GM12865 (cell line): ENCODE results near the gene CYCS.

ENCODE experiments used
- DNase-seq: peaks from one replicate; pipeline ENCODE4 v3.0.0; 2010; ENCODE audit warnings: low read depth
- H3K4me3 ChIP-seq: 2 replicates; pipeline ENCODE4 v1.5.1; 2011; ENCODE audit warnings: mild to moderate bottlenecking, low read depth, low read length, control low read depth
- TF ChIP-seq, protein P1 (sequence below): IDR thresholded peaks from 2 replicates; pipeline ENCODE4 v1.5.1; 2011; ENCODE audit warnings: low read length, control low read depth, low read depth, inconsistent platforms; ENCODE audit not compliant: insufficient read depth; ENCODE audit errors: missing control alignments

CYCS gene

DNA sequence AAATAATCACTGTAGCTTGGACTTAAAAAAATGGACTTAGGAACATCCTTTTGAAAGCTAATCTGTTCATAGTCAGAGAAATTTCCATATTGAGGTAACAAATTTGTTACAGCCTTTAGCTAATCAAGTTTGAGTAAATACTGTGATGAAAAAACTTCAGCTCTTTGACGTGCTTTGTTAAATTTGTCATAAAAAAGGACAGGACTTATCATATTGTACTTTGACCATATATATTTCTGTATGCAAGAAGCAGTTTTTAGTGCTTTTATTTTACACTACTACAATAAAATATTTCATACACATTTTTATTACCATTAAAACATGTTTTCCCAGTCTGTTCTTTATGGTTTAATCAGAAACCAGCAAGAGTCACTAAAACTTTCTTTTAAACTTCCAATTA is 14.5 kb upstream of the CYCS start:
- TF ChIP-seq, protein P1, sequence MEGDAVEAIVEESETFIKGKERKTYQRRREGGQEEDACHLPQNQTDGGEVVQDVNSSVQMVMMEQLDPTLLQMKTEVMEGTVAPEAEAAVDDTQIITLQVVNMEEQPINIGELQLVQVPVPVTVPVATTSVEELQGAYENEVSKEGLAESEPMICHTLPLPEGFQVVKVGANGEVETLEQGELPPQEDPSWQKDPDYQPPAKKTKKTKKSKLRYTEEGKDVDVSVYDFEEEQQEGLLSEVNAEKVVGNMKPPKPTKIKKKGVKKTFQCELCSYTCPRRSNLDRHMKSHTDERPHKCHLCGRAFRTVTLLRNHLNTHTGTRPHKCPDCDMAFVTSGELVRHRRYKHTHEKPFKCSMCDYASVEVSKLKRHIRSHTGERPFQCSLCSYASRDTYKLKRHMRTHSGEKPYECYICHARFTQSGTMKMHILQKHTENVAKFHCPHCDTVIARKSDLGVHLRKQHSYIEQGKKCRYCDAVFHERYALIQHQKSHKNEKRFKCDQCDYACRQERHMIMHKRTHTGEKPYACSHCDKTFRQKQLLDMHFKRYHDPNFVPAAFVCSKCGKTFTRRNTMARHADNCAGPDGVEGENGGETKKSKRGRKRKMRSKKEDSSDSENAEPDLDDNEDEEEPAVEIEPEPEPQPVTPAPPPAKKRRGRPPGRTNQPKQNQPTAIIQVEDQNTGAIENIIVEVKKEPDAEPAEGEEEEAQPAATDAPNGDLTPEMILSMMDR: no peak
- no peak for DNase-seq
- no peak overlapping the region for H3K4me3 ChIP-seq

DNA sequence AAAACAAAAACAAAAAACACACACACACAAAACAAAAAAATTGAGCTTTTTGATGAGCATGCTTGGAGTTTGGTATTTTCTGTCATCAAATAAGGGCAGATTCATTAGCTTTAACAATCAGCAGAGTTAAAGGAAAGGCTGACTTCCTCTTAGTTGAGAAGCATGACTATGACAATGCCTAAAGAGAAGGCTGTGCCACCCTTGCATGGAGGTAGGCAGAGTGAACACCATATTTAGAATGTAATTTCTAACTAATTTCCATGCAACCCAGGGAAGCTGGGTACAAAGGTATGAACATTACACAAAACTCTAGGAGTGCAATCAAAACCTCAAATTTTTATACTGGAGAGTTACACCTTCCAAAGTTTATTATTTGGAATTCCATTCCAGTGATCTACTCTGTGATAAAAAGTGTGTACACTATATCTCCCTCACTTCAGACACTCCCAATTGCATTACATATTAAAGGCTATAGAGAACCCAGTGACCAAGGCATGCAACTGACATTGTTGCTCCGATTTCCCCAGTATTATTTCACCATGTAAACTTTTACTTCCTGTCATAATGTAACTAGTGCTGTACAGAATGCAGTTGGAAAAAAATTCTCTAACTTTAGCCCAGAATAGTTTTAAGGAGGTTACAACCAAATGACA is 9.4 kb upstream of the CYCS start:
- TF ChIP-seq, protein P1: no peak
- DNase-seq: no peak
- no peak overlapping the region for H3K4me3 ChIP-seq

DNA sequence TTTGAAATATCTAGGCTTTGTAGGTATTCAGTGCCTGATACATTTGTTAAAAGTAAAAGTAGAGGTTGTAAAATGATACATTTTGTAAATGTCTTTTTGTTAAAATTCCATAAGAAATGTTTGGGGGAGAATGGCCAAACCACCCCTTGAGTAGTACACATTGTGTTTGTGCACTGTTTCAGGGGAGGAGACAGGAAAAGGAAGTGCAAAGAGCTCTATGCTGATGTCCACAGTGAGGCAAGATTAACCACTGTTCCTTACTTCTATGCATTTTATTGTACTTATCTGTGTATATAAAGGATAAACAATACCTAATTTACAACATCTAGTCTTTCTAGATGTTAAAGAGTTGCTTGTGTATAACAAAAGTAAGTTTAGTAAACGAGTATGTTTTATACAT is 7.4 kb upstream of the CYCS start:
- H3K4me3 ChIP-seq: no peak overlapping the region
- DNase-seq: no peak
- TF ChIP-seq, protein P1: no peak

DNA sequence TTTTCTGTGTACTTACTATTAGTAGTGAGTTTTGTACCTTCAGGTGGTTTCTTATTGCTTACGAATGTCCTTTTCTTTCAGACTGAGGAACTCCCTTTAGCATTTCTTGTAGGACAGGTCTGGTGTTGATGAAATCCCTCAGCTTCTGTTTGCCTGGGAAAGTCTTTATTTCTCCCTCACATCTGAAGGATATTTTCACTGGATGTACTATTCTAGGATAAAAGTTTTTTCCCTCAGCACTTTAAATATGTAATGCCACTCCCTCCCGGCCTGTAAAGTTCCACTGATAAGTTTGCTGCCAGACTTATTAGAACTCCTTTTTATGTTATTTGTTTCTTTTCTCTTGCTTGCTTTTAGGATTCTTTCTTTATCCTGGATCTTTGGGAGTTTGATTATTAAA is 1.7 kb upstream of the CYCS start:
- no peak for DNase-seq

DNA sequence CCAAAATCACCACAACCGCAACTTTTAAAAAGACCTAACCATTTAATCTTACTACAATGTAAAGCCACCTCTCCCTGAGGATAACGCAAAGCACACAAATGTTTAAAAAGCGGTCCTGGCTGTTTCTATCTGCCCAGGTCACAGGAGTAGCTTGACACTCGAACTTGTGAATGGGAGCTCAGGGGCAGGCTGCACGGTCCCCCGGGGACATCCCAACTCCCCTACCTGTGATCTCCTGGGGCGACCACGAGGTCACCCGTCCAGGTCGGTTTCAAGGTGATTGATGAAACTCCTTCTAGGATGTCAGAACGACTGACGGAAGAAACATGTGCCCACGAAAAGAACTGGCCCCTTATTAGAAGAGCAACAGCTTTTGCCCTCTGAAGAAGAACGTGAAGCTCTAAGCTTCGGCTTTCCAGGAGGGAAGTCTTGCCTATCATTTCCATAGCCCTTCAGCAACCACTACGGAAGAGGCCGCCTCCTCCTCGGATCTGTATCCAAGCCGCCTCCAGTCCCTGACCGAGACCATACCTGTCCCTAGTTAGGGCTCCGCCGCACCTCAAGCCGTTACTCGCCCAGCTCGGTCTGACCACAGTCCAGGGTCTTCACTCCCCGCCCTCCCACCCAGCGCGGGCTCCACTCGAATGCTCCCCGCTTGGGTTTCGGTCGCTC is 459 bp downstream of the CYCS start:
- DNase-seq: peak; percentile 37
- H3K4me3 ChIP-seq: peak overlapping the region; percentile 92
- TF ChIP-seq, protein P1: no peak

More for the DNA sequence above, 1.7 kb upstream of the CYCS start:
- no peak overlapping the region for H3K4me3 ChIP-seq
- TF ChIP-seq, protein P1: no peak

DNA sequence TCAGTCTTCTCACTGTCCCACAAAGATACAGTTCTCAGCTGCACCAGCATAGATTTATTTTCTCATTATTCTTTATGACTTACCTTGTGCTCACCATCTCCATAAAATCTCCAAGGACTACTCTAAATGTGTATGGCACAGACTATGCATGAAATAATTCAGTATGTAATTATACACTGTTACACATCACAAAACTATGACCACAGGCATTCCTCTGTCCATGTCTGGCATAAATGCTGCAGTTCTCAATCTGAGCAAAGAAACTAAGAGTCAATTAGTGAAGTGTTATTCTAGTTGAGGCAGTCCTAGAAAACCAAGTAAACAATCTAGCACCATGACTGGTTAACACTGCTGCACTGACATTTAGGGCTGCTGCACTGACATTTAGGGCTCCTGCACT is 2.7 kb downstream of the CYCS start:
- DNase-seq: no peak
- H3K4me3 ChIP-seq: no peak overlapping the region
- TF ChIP-seq, protein P1: no peak
